ENCODE results near the gene ST3GAL4.
"Not testable (repeated sequence)": the region's sequence is repeated elsewhere in the genome, so short reads cannot be mapped to it uniquely, and the experiment has no call there.

GRCh38 chr11:126395784-126396183, 40.3 kb downstream of the ST3GAL4 start:
- not testable (repeated sequence) for TF ChIP-seq GLI2 (tag by site-specific recombination; IDR thresholded peaks at IDR 0.05; ENCODE audit: borderline replicate concordance, low read depth); REST (tag by site-specific recombination; IDR thresholded peaks at IDR 0.05); ZNF221 (tag by site-specific recombination; IDR thresholded peaks at IDR 0.05; ENCODE audit: borderline replicate concordance); CTCF (tag by site-specific recombination; IDR thresholded peaks at IDR 0.05); ZNF175 (tag by site-specific recombination; IDR thresholded peaks at IDR 0.05); SALL2 (tag by site-specific recombination; IDR thresholded peaks at IDR 0.05; ENCODE audit: borderline replicate concordance); YY1 (tag by site-specific recombination; IDR thresholded peaks at IDR 0.05)
- TF ChIP-seq, protein P1, sequence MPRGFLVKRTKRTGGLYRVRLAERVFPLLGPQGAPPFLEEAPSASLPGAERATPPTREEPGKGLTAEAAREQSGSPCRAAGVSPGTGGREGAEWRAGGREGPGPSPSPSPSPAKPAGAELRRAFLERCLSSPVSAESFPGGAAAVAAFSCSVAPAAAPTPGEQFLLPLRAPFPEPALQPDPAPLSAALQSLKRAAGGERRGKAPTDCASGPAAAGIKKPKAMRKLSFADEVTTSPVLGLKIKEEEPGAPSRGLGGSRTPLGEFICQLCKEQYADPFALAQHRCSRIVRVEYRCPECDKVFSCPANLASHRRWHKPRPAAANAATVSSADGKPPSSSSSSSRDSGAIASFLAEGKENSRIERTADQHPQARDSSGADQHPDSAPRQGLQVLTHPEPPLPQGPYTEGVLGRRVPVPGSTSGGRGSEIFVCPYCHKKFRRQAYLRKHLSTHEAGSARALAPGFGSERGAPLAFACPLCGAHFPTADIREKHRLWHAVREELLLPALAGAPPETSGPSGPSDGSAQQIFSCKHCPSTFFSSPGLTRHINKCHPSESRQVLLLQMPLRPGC (tag by site-specific recombination; IDR thresholded peaks at IDR 0.05) = not testable (repeated sequence)
- TF ChIP-seq, protein P2, sequence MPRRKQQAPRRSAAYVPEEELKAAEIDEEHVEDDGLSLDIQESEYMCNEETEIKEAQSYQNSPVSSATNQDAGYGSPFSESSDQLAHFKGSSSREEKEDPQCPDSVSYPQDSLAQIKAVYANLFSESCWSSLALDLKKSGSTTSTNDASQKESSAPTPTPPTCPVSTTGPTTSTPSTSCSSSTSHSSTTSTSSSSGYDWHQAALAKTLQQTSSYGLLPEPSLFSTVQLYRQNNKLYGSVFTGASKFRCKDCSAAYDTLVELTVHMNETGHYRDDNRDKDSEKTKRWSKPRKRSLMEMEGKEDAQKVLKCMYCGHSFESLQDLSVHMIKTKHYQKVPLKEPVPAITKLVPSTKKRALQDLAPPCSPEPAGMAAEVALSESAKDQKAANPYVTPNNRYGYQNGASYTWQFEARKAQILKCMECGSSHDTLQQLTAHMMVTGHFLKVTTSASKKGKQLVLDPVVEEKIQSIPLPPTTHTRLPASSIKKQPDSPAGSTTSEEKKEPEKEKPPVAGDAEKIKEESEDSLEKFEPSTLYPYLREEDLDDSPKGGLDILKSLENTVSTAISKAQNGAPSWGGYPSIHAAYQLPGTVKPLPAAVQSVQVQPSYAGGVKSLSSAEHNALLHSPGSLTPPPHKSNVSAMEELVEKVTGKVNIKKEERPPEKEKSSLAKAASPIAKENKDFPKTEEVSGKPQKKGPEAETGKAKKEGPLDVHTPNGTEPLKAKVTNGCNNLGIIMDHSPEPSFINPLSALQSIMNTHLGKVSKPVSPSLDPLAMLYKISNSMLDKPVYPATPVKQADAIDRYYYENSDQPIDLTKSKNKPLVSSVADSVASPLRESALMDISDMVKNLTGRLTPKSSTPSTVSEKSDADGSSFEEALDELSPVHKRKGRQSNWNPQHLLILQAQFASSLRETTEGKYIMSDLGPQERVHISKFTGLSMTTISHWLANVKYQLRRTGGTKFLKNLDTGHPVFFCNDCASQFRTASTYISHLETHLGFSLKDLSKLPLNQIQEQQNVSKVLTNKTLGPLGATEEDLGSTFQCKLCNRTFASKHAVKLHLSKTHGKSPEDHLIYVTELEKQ (tag by site-specific recombination; IDR thresholded peaks at IDR 0.05; ENCODE audit: borderline replicate concordance) = not testable (repeated sequence)
